Measurements from ENCODE around the gene PTPRJ. TPM values are rescaled to one million over a fixed set of nuclear protein-coding genes. Genes with fewer than 3 reads are reported as not detected.

The PTPRJ gene
- total RNA-seq, 1 experiment from 2014 or later: 11.0 TPM

GRCh38 chr11:48017105-48017830 lies 36.9 kb downstream of the PTPRJ start:
- no peak for TF ChIP-seq CTCF (IDR thresholded peaks at IDR 0.05; ENCODE audit: insufficient read depth in 1 of 2, low read depth in 1 of 2, low read length in 1 of 2, severe bottlenecking in 1 of 2, unreplicated experiment in 1 of 2)
- Histone ChIP-seq H3K36me3 (ENCODE audit: control insufficient read depth, insufficient read depth, low read length) (no peaks in the 10 kb centered on the region), H3K4me1 (peaks cover 5% of the 10 kb centered on the region; the same call in 1 of the 2 replicates), H3K27me3 (replicated peaks; ENCODE audit: control insufficient read depth, insufficient read depth, low read length) (no peaks in the 10 kb centered on the region), H3K4me3 (ENCODE audit: low read depth, low read length) (no peak overlapping the region), H3K9me3 (no peaks in the 10 kb centered on the region)
- Mint-ChIP-seq H3K4me1 (ENCODE audit: low read depth, unreplicated experiment) (peaks cover 13% of the 10 kb centered on the region), H3K9me3 (ENCODE audit: unreplicated experiment) (no peaks in the 10 kb centered on the region), H3K27ac (ENCODE audit: unreplicated experiment) (no peak overlapping the region), H3K36me3 (ENCODE audit: insufficient read depth, unreplicated experiment) (no peaks in the 10 kb centered on the region), H3K27me3 (ENCODE audit: insufficient read depth, unreplicated experiment) (no peaks in the 10 kb centered on the region), H3K4me3 (ENCODE audit: unreplicated experiment) (no peak overlapping the region)
- no peak for DNase-seq
- intact Hi-C loops (cut with micrococcal nuclease; ENCODE audit: unreplicated experiment): loop anchor here (5.0 kb wide), 1 partner anchor 35 kb away; the partner anchor contains the start of gene PTPRJ
- POLR2A ChIA-PET: interaction anchor here (0.5 to 0.7 kb wide), 3 partner anchors 17 to 100 kb away, joined by 3 to 4 read pairs (median 3); no protein-coding TSS in a partner anchor
- BruUV-seq (replicated peaks): no TSS peak
- CTCF ChIA-PET: no interaction called here

DNA sequence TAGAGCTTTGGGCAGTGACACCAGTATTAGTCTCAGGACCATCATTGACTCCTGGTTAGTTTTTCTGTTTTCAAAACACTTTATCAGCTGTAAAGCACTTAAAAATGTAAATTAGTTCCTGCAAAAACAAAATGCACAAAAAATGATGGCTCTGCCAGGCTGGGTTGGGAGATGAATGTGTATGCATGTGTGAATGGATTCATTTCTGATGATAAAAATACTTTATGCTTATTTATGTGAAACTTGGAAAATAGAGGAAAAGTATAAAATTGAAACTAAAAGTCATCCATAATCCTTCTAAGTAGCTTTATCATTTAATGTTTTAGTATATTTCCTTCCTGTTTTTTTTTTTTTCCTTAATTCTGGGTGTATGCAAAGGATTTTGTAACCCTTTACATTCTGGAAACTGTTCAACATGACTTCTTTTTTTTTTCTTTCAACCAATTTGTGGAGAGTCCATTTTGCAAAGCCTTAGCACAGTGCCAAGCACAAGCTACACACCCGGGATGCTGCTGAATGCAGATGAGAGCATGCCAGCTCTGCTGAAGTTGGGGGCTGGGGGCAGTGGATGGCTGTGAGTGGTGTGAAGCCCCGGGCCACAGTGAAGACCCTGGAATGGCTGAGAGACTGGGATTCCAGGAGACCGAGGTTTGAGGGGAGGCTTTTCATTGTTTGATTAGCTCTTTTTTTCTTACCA lies 37.6 kb downstream of the PTPRJ start:
- Mint-ChIP-seq H3K36me3 (ENCODE audit: insufficient read depth, unreplicated experiment) (no peaks in the 10 kb centered on the region), H3K4me3 (ENCODE audit: unreplicated experiment) (no peak overlapping the region), H3K27me3 (ENCODE audit: insufficient read depth, unreplicated experiment) (no peaks in the 10 kb centered on the region), H3K9me3 (ENCODE audit: unreplicated experiment) (no peaks in the 10 kb centered on the region), H3K4me1 (ENCODE audit: low read depth, unreplicated experiment) (peaks cover 11% of the 10 kb centered on the region), H3K27ac (ENCODE audit: unreplicated experiment) (no peak overlapping the region)
- no TSS peak for BruUV-seq (replicated peaks)
- peaks cover 5% of the 10 kb centered on the region; the same call in 1 of the 2 replicates for H3K4me1 ChIP-seq
- ChIA-PET CTCF (interaction anchor here (0.6 kb wide), 1 partner anchor 117 kb away, joined by 4 read pairs; no protein-coding TSS in a partner anchor), POLR2A (interaction anchor here (0.5 to 0.7 kb wide), 4 partner anchors 18 to 120 kb away, joined by 3 to 7 read pairs (median 4); no protein-coding TSS in a partner anchor)
- intact Hi-C loops (cut with micrococcal nuclease; ENCODE audit: unreplicated experiment): loop anchor here (5.0 kb wide), 1 partner anchor 36 kb away; the partner anchor contains the start of gene PTPRJ
- no peak for DNase-seq
- no peak overlapping the region for H3K4me3 ChIP-seq (ENCODE audit: low read depth, low read length)
- TF ChIP-seq CTCF (IDR thresholded peaks at IDR 0.05; ENCODE audit: insufficient read depth in 1 of 2, low read depth in 1 of 2, low read length in 1 of 2, severe bottlenecking in 1 of 2, unreplicated experiment in 1 of 2): no peak
- no peaks in the 10 kb centered on the region for H3K36me3 ChIP-seq (ENCODE audit: control insufficient read depth, insufficient read depth, low read length)
- no peaks in the 10 kb centered on the region for H3K9me3 ChIP-seq
- H3K27me3 ChIP-seq (replicated peaks; ENCODE audit: control insufficient read depth, insufficient read depth, low read length): no peaks in the 10 kb centered on the region

DNA sequence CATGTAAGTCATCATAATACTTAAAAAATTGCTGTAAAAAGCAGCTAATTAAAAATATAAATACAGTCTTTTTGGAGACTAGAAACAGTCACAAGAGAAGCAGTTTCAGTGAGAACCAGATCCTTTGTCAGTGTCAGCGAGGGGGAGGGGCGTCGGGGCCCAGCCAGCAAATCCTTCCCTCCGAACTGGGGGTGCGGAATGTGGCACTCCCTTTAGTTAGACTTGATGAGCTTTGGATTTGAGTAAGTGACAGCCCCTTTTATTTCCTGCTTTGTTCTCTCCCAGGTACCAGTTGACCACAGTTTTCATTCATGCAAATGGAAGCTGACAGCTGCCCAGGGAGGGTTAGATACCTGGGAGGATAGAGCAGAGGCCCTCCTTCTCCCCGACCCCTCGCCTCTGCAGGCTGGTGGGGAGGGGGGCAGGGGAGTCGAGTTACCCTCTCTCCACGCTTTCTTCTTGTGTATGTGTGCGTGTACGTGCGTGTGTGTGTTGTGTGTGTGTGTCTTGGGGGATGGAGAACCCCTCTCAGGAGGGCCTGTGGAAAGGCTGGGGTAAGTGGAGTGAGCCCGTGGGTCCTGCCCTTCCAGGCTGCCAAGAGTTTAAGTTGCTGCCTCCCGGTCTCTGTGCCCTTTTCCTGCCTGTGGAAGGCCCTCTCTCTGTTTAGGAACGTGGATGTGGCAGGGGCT lies 38.3 kb downstream of the PTPRJ start:
- no peaks in the 10 kb centered on the region for H3K9me3 Mint-ChIP-seq (ENCODE audit: unreplicated experiment)
- intact Hi-C loops (cut with micrococcal nuclease; ENCODE audit: unreplicated experiment): loop anchor here (5.0 kb wide), 1 partner anchor 36 kb away; the partner anchor contains the start of gene PTPRJ
- no TSS peak for BruUV-seq (replicated peaks)
- no peaks in the 10 kb centered on the region for H3K36me3 Mint-ChIP-seq (ENCODE audit: insufficient read depth, unreplicated experiment)
- TF ChIP-seq CTCF (IDR thresholded peaks at IDR 0.05; ENCODE audit: insufficient read depth in 1 of 2, low read depth in 1 of 2, low read length in 1 of 2, severe bottlenecking in 1 of 2, unreplicated experiment in 1 of 2): no peak
- DNase-seq: no peak
- no peak overlapping the region for H3K4me3 ChIP-seq (ENCODE audit: low read depth, low read length)
- H3K36me3 ChIP-seq (ENCODE audit: control insufficient read depth, insufficient read depth, low read length): no peaks in the 10 kb centered on the region
- no peaks in the 10 kb centered on the region for H3K27me3 ChIP-seq (replicated peaks; ENCODE audit: control insufficient read depth, insufficient read depth, low read length)
- H3K27me3 Mint-ChIP-seq (ENCODE audit: insufficient read depth, unreplicated experiment): no peaks in the 10 kb centered on the region
- H3K27ac Mint-ChIP-seq (ENCODE audit: unreplicated experiment): peak overlapping the region; percentile 78
- POLR2A ChIA-PET: interaction anchor here (0.7 kb wide), 1 partner anchor 121 kb away, joined by 7 read pairs; no protein-coding TSS in a partner anchor
- H3K4me1 Mint-ChIP-seq (ENCODE audit: low read depth, unreplicated experiment): peaks cover 6% of the 10 kb centered on the region
- H3K9me3 ChIP-seq: no peaks in the 10 kb centered on the region
- no peak overlapping the region for H3K4me3 Mint-ChIP-seq (ENCODE audit: unreplicated experiment)
- no peaks in the 10 kb centered on the region for H3K4me1 ChIP-seq
- CTCF ChIA-PET: no interaction called here

All from Caco-2 (cell line).